GM12865 (cell line): ENCODE results near the gene PANX1.

Experiments
- DNase-seq: peaks from one replicate; pipeline ENCODE4 v3.0.0; 2010; ENCODE audit warnings: low read depth
- H3K4me3 ChIP-seq: 2 replicates; pipeline ENCODE4 v1.5.1; 2011; ENCODE audit warnings: mild to moderate bottlenecking, low read depth, low read length, control low read depth
- CTCF ChIP-seq: IDR thresholded peaks from 2 replicates; pipeline ENCODE4 v1.5.1; 2011; ENCODE audit warnings: low read length, control low read depth, low read depth, inconsistent platforms; ENCODE audit not compliant: insufficient read depth; ENCODE audit errors: missing control alignments

Gene PANX1

GRCh38 chr11:94198718-94199117 lies 70.1 kb downstream of the PANX1 start:
- no peak overlapping the region for H3K4me3 ChIP-seq
- no peak for DNase-seq
- no peak for TF ChIP-seq CTCF

DNA sequence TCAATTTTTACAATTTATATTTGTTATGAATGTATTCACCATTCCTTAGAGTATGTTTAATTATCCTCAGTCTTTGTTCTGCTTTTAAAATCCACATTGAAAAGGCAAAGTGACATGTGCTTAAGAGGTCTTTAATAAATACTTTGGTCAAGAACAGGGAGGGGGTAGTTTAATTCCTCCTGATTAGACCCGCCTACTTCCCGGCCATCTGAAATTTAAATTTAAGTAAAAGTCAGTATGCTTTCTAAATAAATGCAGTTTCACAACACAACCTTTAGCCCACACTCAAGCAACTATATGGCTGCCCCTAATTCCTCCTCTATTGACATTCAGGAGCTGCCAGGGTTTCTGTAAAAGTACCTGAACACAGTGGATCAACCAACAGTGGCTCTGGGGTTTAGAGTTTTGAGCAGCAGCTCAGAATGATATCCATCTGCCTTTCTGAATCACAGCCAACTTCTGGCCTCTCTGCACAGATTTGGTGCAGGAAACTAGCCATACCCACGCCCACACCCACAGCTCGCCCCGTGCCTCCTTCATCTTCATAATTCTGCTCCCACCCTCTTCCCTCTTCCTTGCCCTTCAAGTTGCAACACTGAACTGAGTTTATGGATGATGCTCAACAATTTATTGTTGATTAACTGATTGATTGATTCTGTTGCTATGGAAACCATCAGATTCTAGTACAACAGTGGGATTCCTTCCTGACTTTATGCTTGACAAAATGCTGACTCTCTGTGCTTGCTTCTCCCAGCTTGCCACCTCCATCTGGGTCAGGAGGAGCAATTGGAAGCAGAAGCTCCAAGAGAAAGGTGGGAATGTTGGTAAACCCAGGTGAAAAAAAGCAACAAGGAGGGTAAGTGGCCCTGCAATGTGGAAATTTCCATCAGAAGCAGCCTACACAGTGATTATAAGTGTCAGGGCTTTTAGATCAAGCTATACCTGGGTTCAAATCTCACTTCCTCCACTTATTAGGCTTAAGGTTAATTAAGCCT lies 70.8 kb downstream of the PANX1 start:
- no peak for TF ChIP-seq CTCF
- no peak overlapping the region for H3K4me3 ChIP-seq
- no peak for DNase-seq

DNA sequence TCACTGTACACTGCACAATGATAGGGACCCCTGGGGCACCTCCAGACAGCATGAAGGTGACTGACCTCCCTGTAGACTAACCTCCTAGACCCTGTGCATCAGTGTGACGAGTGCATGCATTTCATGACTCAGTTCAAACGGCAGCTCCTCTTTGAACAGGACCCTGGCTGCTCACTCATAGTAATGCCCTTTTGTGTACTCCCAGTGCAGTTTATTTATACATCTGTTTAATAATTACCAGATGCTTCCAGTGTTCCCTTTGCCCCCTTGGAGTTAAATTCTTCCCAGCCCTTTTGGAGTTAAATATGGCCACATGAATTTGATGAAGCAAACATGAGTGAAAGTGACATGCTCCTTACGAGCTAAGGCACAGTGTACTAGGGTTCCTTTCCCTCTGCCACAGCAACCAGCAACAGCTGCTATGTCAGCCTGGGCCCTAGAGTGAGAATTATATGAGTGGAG lies 72.4 kb downstream of the PANX1 start:
- H3K4me3 ChIP-seq: no peak overlapping the region
- TF ChIP-seq CTCF: no peak
- DNase-seq: no peak

- no peak overlapping the region for H3K4me3 ChIP-seq
- DNase-seq: no peak
- no peak for TF ChIP-seq CTCF
Measured at GRCh38 chr11:94203070-94203469, 74.4 kb downstream of the PANX1 start.

DNA sequence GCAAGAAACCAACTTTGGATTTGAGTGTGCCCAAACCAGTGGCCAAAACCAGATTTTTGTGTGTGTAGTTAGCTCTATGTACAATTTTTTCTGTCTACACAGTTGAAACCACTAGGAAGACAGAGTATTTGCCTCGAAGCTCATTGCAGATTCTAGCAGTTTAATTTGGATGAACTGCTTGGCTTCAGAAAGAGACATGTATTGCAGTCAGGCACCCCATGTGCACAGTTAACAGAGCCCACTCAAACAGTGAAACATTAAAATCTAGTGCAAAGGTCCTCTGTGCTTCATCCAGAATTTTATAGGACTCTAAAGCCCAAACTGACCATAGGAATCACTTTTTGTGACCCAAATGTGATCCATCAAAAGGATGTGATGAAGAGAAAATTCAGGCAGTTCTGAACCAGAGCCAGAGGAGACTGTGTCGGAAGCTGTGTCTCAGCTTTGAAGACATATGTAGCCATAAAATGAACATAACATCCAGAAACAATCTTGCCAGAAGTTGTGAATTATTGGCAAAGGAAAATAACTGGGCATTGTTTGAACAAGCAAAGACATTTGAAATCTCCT lies 82.7 kb downstream of the PANX1 start:
- no peak overlapping the region for H3K4me3 ChIP-seq
- TF ChIP-seq CTCF: no peak
- no peak for DNase-seq

- DNase-seq: no peak
- no peak overlapping the region for H3K4me3 ChIP-seq
- TF ChIP-seq CTCF: no peak
Measured at GRCh38 chr11:94212898-94213297, 84.3 kb downstream of the PANX1 start.
